MM.1S (cell line): Measurements from ENCODE around the gene PTPRN2.

Source experiments
- DNase-seq: peaks from one replicate; pipeline ENCODE4 v3.0.0-alpha.2; 2015
- H2AFZ ChIP-seq: fragments of 300-600 bp; sonication (generic); 2 replicates; pipeline ENCODE4 v1.6.0; 2016; ENCODE audit warnings: antibody characterized with exemption, low read length
- H3F3A ChIP-seq: fragments of 300-600 bp; sonication (generic); 2 replicates; pipeline ENCODE4 v1.6.1; 2016; ENCODE audit warnings: mild to moderate bottlenecking, antibody characterized with exemption, low read length, moderate library complexity, mixed read lengths; ENCODE audit not compliant: insufficient read depth
- H3K27ac ChIP-seq: fragments of 300-600 bp; sonication (generic); 2 replicates; pipeline ENCODE4 v1.5.1; 2016; ENCODE audit warnings: mild to moderate bottlenecking, low read length
- H3K27me3 ChIP-seq: fragments of 300-600 bp; sonication (generic); replicated peaks from 2 replicates; pipeline ENCODE4 v1.6.0; 2016; ENCODE audit warnings: low read length; ENCODE audit not compliant: insufficient read depth
- H3K36me3 ChIP-seq: fragments of 300-600 bp; sonication (generic); replicated peaks from 2 replicates; pipeline ENCODE4 v1.6.1; 2016; ENCODE audit warnings: mild to moderate bottlenecking, low read length, mixed read lengths; ENCODE audit not compliant: insufficient read depth
- H3K4me1 ChIP-seq: fragments of 300-600 bp; sonication (generic); 2 replicates; pipeline ENCODE4 v1.6.1; 2016; ENCODE audit warnings: low read length, mixed read lengths
- H3K4me2 ChIP-seq: fragments of 300-600 bp; sonication (generic); 2 replicates; pipeline ENCODE4 v1.6.0; 2016; ENCODE audit warnings: low read depth, low read length
- H3K4me3 ChIP-seq: fragments of 300-600 bp; sonication (generic); 2 replicates; pipeline ENCODE4 v1.5.1; 2016; ENCODE audit warnings: low read length, mixed read lengths
- H3K79me2 ChIP-seq: fragments of 300-600 bp; sonication (generic); 2 replicates; pipeline ENCODE4 v1.6.1; 2016; ENCODE audit warnings: mixed run types, low read length, mixed read lengths
- H3K9ac ChIP-seq: fragments of 300-600 bp; sonication (generic); 2 replicates; pipeline ENCODE4 v1.6.1; 2016; ENCODE audit warnings: low read length, mixed read lengths
- H3K9me2 ChIP-seq: fragments of 300-600 bp; sonication (generic); replicated peaks from 2 replicates; pipeline ENCODE4 v1.6.1; 2016; ENCODE audit warnings: mild to moderate bottlenecking, low read length, mixed read lengths; ENCODE audit not compliant: insufficient read depth
- H3K9me3 ChIP-seq: fragments of 300-600 bp; sonication (generic); replicated peaks from 2 replicates; pipeline ENCODE4 v1.6.1; 2016; ENCODE audit warnings: mild to moderate bottlenecking, low read length, mixed read lengths; ENCODE audit not compliant: insufficient read depth
- H4K20me1 ChIP-seq: fragments of 300-600 bp; sonication (generic); 2 replicates; pipeline ENCODE4 v1.6.1; 2016; ENCODE audit warnings: mild to moderate bottlenecking, low read length, moderate library complexity, mixed read lengths; ENCODE audit not compliant: insufficient read depth
- EZH2 ChIP-seq: fragments of 300-600 bp; sonication (generic); optimal IDR thresholded peaks from 2 replicates; pipeline ENCODE3; 2017; ENCODE audit warnings: low read depth, mild to moderate bottlenecking, antibody characterized with exemption, low read length, mixed read lengths
- EZH2phosphoT487 ChIP-seq: fragments of 300-600 bp; sonication (generic); IDR thresholded peaks from 2 replicates; pipeline ENCODE4 v1.6.1; 2018; ENCODE audit warnings: antibody characterized with exemption, low read length
- TF ChIP-seq, protein P1 (sequence below): fragments of 300-600 bp; sonication (generic); IDR thresholded peaks from 2 replicates; pipeline ENCODE4 v1.5.1; 2016; ENCODE audit warnings: antibody characterized with exemption, low read length, mixed read lengths

The PTPRN2 gene

DNA sequence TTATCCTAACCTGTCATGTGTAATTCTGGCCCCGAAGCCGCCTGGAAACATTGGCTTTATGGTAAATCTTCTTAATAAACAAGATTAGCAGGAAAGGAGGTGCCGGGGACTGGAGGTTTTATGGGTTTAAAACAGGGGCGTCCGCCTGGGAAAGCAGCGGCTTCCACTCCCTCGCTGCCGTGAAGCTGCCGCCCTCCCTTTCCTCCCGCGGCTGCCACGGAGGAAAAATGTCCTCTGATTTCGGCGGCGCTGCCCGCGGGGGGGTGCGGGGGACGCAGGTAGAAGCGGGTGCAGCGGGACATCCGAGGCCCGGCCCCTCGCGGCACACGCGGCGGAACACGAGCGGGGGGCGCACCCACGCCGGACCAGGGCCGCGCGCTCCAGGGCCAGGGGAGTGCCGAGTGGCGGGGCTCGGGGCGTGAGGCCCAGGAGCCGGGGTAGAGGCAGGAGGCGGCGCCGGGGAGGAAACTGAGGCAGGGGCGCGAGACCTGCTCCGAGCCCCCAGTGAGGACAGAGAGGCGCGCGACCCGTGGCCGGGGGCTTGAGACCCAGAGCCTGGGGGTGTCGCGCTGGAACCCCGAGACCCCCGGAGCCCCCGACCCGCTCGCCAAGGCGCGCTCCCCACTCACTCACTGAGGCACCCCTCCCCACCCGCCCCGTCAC is 993 bp downstream of the PTPRN2 start:
- no peak overlapping the region for H3K4me3 ChIP-seq
- no peak overlapping the region for H3K9ac ChIP-seq
- H3K9me3 ChIP-seq, result no peaks in the 10 kb centered on the region
- no peaks in the 10 kb centered on the region for H4K20me1 ChIP-seq
- no peaks in the 10 kb centered on the region for H3K9me2 ChIP-seq
- no peaks in the 10 kb centered on the region for H3K4me1 ChIP-seq
- H3F3A ChIP-seq, result no peaks in the 10 kb centered on the region
- no peaks in the 10 kb centered on the region for H3K36me3 ChIP-seq
- H3K4me2 ChIP-seq, result no peak overlapping the region
- DNase-seq, result no peak
- no peak overlapping the region for H3K27ac ChIP-seq
- peaks cover 24% of the 10 kb centered on the region for H3K27me3 ChIP-seq
- TF ChIP-seq, protein P1, sequence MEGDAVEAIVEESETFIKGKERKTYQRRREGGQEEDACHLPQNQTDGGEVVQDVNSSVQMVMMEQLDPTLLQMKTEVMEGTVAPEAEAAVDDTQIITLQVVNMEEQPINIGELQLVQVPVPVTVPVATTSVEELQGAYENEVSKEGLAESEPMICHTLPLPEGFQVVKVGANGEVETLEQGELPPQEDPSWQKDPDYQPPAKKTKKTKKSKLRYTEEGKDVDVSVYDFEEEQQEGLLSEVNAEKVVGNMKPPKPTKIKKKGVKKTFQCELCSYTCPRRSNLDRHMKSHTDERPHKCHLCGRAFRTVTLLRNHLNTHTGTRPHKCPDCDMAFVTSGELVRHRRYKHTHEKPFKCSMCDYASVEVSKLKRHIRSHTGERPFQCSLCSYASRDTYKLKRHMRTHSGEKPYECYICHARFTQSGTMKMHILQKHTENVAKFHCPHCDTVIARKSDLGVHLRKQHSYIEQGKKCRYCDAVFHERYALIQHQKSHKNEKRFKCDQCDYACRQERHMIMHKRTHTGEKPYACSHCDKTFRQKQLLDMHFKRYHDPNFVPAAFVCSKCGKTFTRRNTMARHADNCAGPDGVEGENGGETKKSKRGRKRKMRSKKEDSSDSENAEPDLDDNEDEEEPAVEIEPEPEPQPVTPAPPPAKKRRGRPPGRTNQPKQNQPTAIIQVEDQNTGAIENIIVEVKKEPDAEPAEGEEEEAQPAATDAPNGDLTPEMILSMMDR, result no peak
- H3K79me2 ChIP-seq, result no peaks in the 10 kb centered on the region
- H2AFZ ChIP-seq, result no peak overlapping the region

- H3K9ac ChIP-seq, result no peak overlapping the region
- no peak for DNase-seq
- H3K27me3 ChIP-seq, result peaks cover 24% of the 10 kb centered on the region
- no peaks in the 10 kb centered on the region for H3K4me1 ChIP-seq
- no peaks in the 10 kb centered on the region for H3F3A ChIP-seq
- H3K4me2 ChIP-seq, result no peak overlapping the region
- H3K27ac ChIP-seq, result no peak overlapping the region
- no peak for TF ChIP-seq EZH2
- TF ChIP-seq EZH2phosphoT487, result no peak
- TF ChIP-seq, protein P1, result no peak
- H3K9me2 ChIP-seq, result no peaks in the 10 kb centered on the region
- H3K9me3 ChIP-seq, result no peaks in the 10 kb centered on the region
- H3K79me2 ChIP-seq, result no peaks in the 10 kb centered on the region
- no peaks in the 10 kb centered on the region for H4K20me1 ChIP-seq
- H3K4me3 ChIP-seq, result no peak overlapping the region
- no peak overlapping the region for H2AFZ ChIP-seq
- H3K36me3 ChIP-seq, result no peaks in the 10 kb centered on the region
These were observed 1.7 kb downstream of the PTPRN2 start for GRCh38 chr7:158585721-158586498.

DNA sequence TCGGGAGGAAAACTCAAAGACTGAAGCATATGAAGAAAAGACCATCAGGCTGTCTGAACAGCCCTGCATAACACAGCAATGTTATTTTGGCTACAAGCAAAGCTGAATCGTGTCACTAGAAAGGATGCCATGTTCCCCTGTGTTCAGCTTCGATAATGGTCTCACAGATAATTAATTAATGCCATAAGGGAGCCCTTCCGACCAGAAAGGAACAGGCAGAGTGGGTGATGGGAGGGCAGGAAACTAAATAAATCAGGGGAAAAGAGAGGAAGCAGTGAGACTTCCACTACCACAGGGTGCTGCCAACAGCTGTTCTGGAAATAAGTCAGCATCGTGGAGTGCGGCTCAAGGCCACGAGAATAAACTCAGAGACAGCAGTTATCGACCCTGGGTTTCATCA is 3.2 kb downstream of the PTPRN2 start:
- H3K9me3 ChIP-seq, result no peaks in the 10 kb centered on the region
- no peaks in the 10 kb centered on the region for H3K79me2 ChIP-seq
- TF ChIP-seq, protein P1, result no peak
- TF ChIP-seq EZH2phosphoT487 (no peak), EZH2 (no peak)
- H3K27me3 ChIP-seq, result peaks cover 27% of the 10 kb centered on the region
- no peak overlapping the region for H3K4me3 ChIP-seq
- DNase-seq, result no peak
- H3K36me3 ChIP-seq, result no peaks in the 10 kb centered on the region
- no peaks in the 10 kb centered on the region for H3K9me2 ChIP-seq
- no peaks in the 10 kb centered on the region for H3F3A ChIP-seq
- H2AFZ ChIP-seq, result no peak overlapping the region
- H3K9ac ChIP-seq, result no peak overlapping the region
- H4K20me1 ChIP-seq, result no peaks in the 10 kb centered on the region
- no peaks in the 10 kb centered on the region for H3K4me1 ChIP-seq
- H3K4me2 ChIP-seq, result no peak overlapping the region
- no peak overlapping the region for H3K27ac ChIP-seq
